ENCODE results near the gene FOXF2. TPM values are rescaled to one million over a fixed set of nuclear protein-coding genes. Genes with fewer than 3 reads are reported as not detected.

FOXF2 gene
- total RNA-seq, 2 experiments from 2014 or later = not detected

DNA sequence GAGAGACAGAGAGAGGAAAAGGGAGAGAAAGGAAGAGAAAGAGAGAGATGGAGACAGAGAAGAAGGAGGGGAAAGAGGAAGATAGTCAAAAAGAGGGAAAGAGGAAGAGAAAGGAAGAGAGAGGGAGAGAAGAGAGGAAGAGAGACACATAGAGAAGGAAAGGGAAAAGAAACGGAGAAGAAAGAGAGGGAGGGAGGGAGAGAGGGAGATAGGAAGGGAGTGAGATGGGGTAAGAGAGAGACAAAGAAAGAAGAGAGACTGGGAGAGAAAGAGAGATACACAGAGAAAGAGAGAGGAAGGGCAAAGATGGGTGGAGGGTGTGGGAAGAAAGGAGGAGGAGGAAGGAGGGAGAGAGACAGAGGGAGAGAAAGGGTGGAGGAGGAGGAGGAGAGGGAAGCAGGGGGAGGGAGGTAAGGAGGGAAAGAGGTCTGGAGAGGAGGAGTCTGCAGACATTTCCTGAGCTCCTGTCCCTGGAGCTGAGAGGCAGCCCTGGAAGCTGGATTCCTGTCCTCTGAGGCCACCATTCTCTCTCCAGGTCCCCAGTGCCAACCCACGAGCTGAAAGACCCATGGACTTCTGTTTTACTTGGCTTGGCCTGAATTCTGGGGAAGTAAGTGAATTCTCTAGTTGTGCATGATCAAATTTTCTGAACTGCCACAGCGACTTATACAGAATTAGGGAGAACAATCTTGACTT is 9.9 kb downstream of the FOXF2 start:
- Histone ChIP-seq H3K27ac (ENCODE audit: low read depth in 1 of 2, low read length in 2 of 2) (no peak overlapping the region), H3K27me3 (ENCODE audit: control insufficient read depth in 1 of 2, insufficient read depth in 2 of 2, low read length in 2 of 2) (peaks cover 28 to 64% of the 10 kb centered on the region in 2 experiments), H3K4me1 (ENCODE audit: insufficient read depth, low read length) (peaks cover 2% of the 10 kb centered on the region), H3K36me3 (ENCODE audit: insufficient read depth, low read length) (no peaks in the 10 kb centered on the region), H3K4me3 (ENCODE audit: low read length) (no peak overlapping the region), H3K9me3 (ENCODE audit: control insufficient read depth in 1 of 2, insufficient read depth in 1 of 2, low read length in 2 of 2) (peaks cover 0 to 3% of the 10 kb centered on the region in 2 experiments)
- Mint-ChIP-seq H3K27me3 (peaks cover 58% of the 10 kb centered on the region), H3K4me3 (no peak overlapping the region), H3K4me1 (ENCODE audit: low read depth) (peaks cover 5% of the 10 kb centered on the region), H3K27ac (no peak overlapping the region), H3K9me3 (no peaks in the 10 kb centered on the region), H3K36me3 (ENCODE audit: low read depth) (no peaks in the 10 kb centered on the region)
- ChIA-PET POLR2A (no interaction called here), CTCF (no interaction called here)
- DNase-seq = no peak
- intact Hi-C loops (cut with DNase I, micrococcal nuclease) = loop anchor here (5.0 to 10.0 kb wide), 4 partner anchors 602 to 1212 kb away; no protein-coding TSS in a partner anchor
- no peak for ATAC-seq (ENCODE audit: poor library complexity)
- no peak for TF ChIP-seq CTCF (IDR thresholded peaks at IDR 0.05)

GRCh38 chr6:1400126-1400850 is 10.9 kb downstream of the FOXF2 start:
- ChIA-PET CTCF (no interaction called here), POLR2A (no interaction called here)
- Mint-ChIP-seq H3K9me3 (no peaks in the 10 kb centered on the region), H3K36me3 (ENCODE audit: low read depth) (no peaks in the 10 kb centered on the region), H3K4me3 (no peak overlapping the region), H3K27me3 (peaks cover 48% of the 10 kb centered on the region), H3K27ac (no peak overlapping the region), H3K4me1 (ENCODE audit: low read depth) (peaks cover 4% of the 10 kb centered on the region)
- intact Hi-C loops (cut with DNase I, micrococcal nuclease) = no loop called here
- DNase-seq (no peak), ATAC-seq (ENCODE audit: poor library complexity) (no peak)
- Histone ChIP-seq H3K9me3 (ENCODE audit: control insufficient read depth in 1 of 2, insufficient read depth in 1 of 2, low read length in 2 of 2) (peaks cover 0 to 3% of the 10 kb centered on the region in 2 experiments), H3K27me3 (ENCODE audit: control insufficient read depth in 1 of 2, insufficient read depth in 2 of 2, low read length in 2 of 2) (peaks cover 20 to 54% of the 10 kb centered on the region in 2 experiments), H3K4me1 (ENCODE audit: insufficient read depth, low read length) (peaks cover 2% of the 10 kb centered on the region), H3K4me3 (ENCODE audit: low read length) (no peak overlapping the region), H3K36me3 (ENCODE audit: insufficient read depth, low read length) (no peaks in the 10 kb centered on the region), H3K27ac (ENCODE audit: low read depth in 1 of 2, low read length in 2 of 2) (no peak overlapping the region)
- no peak for TF ChIP-seq CTCF (IDR thresholded peaks at IDR 0.05)

DNA sequence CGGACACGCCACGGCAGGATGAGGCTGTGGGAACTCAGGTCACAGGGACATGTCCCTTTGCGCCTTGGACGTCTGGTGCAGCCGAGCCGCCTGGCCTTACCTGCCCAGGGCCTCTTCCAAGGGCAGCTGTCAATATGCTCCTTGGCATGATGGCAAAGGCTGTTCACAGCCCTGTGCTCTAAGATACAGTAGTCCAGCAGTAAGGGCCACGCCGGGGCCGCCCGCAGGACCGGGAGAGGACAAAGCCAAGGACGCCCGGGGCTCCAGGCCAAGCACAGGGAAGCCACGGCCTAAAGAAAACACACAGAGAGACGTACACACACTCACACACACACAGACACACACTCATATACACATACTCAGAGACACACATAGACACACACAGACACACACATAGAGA is 13.0 kb downstream of the FOXF2 start:
- H3K27ac ChIP-seq (ENCODE audit: low read depth in 1 of 2, low read length in 2 of 2) = no peak overlapping the region
- Mint-ChIP-seq H3K27ac (no peak overlapping the region), H3K9me3 (no peaks in the 10 kb centered on the region), H3K4me3 (no peak overlapping the region), H3K27me3 (peaks cover 27% of the 10 kb centered on the region), H3K36me3 (ENCODE audit: low read depth) (no peaks in the 10 kb centered on the region), H3K4me1 (ENCODE audit: low read depth) (no peaks in the 10 kb centered on the region)
- H3K4me3 ChIP-seq (ENCODE audit: low read length) = no peak overlapping the region
- intact Hi-C loops (cut with DNase I, micrococcal nuclease) = no loop called here
- POLR2A ChIA-PET = no interaction called here
- H3K36me3 ChIP-seq (ENCODE audit: insufficient read depth, low read length) = no peaks in the 10 kb centered on the region
- H3K27me3 ChIP-seq (ENCODE audit: control insufficient read depth in 1 of 2, insufficient read depth in 2 of 2, low read length in 2 of 2) = peaks cover 5 to 36% of the 10 kb centered on the region in 2 experiments
- CTCF ChIA-PET = interaction anchor here (0.9 kb wide), 1 partner anchor 809 kb away, joined by 3 read pairs; no protein-coding TSS in a partner anchor
- H3K4me1 ChIP-seq (ENCODE audit: insufficient read depth, low read length) = no peaks in the 10 kb centered on the region
- no peak for ATAC-seq (ENCODE audit: poor library complexity)
- peaks cover 0 to 3% of the 10 kb centered on the region in 2 experiments for H3K9me3 ChIP-seq (ENCODE audit: control insufficient read depth in 1 of 2, insufficient read depth in 1 of 2, low read length in 2 of 2)
- TF ChIP-seq CTCF (IDR thresholded peaks at IDR 0.05) = no peak
- DNase-seq = no peak

All from CD4-positive, alpha-beta T cell (primary cell).